HCEC 1CT (cell line): ENCODE results near the gene GIMAP2.
"Not testable (repeated sequence)": the region's sequence is repeated elsewhere in the genome, so short reads cannot be mapped to it uniquely, and the experiment has no call there.

Source experiments
- DNase-seq: peaks from one replicate; pipeline ENCODE4 v3.0.0-alpha.2; 2017

Gene GIMAP2

GRCh38 chr7:150685219-150686029 lies at the start of gene GIMAP2:
TSS of gene GIMAP2 (plus strand) at chr7:150685706. CDS start at chr7:150687060, 1,354 bp downstream.
- peak; percentile 23 for DNase-seq

DNA sequence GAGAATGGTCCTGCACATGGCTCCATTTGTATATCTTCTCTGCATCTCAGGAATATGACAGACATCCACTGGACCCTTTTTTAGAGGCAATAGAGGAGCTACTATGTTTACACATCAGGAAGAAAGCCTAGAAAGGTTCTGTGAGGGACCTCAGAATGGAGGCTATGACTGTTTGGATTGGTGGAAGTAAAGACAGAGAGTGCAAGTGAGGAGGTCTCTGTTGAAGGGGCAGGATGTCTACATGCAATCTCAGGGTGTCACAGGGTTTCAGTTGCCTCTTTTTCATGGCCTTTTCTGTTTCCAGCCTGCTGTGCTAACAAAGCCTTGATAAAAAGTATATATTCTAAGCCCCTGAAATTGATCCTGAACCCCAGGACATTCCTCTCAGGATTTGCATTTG lies 43.7 kb upstream of the GIMAP2 start:
- no peak for DNase-seq

GRCh38 chr7:150642926-150643325 lies 42.6 kb upstream of the GIMAP2 start:
- no peak for DNase-seq

DNA sequence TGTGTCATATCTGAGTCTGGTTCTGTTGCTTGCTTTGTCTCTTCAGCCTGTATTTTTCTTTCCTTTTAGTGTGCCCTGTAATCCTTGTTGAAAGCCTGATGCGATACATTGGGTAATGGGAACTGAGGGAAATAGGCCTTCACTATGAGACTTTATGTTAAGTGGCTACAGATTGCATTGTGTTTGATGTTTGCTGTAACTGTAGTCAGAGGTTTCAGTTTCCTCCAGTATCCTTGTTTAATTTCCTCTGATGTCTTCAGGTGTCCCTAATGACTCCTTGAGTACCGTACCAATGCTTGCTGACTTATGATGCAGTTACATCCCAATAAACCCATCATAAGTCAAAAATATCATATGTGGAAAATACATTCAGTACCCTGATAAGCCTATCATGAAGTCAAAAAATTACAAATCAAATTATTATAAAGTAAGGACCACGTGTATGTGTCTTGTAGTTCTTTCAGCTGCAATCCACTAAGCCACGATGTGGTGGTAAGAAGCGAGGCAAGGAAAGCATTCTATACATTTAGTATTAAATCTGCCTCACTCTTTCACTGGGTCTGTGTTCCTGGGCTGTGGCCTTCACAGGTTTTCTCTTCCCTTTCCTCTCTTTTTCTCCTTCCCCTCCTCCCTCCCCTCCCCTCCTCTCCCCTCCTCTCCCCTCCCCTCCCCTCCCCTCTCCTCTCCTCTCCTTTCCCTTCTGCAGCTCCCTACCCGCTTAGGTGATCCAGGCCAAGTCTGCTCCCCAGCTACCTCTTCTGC lies 40.1 kb upstream of the GIMAP2 start:
- no peak for DNase-seq

- no peak for DNase-seq
Observed at GRCh38 chr7:150648353-150649079, 37.0 kb upstream of the GIMAP2 start.

DNA sequence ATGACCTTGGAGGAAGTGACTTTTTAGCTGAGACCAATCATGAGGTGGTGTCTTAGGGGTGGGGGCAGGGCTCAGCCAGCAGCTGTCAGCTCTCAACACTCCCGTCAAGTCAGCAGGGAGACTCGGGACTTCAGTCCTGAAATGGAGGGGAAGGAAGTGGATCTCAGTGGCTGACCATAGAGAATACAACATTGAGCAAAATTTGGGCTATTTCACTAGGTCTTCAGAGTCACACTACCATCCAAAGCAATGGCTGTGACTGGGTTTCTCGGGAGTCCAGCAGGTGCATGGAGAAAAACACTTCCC lies 36.5 kb upstream of the GIMAP2 start:
- no peak for DNase-seq

- DNase-seq: no peak
Observed at GRCh38 chr7:150654692-150655091, 30.8 kb upstream of the GIMAP2 start.

GRCh38 chr7:150656047-150656446 lies 29.5 kb upstream of the GIMAP2 start:
- no peak for DNase-seq

GRCh38 chr7:150657526-150657925 lies 28.0 kb upstream of the GIMAP2 start:
- no peak for DNase-seq

DNA sequence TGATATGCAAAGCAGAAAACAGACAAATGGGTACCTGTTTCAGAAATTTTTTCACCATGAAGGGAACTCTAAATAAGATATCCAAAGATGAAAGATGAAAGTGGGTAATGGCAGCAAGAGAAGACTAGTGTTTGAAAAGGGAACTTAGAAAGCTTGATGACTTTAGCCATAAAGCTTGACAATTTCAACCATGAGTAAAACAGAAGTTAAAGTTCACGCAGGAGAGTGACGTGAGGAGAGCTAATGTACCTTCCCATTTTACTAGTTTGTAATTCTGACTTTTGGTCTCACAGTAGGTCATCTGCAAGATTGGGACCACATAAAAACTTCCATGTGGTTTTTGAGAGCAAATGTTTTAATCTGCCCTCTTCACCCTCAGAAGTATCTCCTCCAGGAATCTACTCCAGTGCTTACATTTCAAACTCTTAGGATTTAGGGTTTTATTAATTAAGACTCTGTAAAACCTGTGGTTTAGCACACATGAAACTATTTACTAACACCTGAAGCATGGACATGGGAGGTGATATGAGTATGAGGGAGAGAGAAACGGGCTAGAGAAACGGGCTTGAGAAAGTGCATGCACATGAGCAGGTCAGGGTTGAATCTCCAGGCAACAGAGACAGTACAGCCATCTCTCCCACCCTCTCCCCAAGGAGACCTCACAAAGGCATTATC lies 24.4 kb upstream of the GIMAP2 start:
- DNase-seq: no peak

GRCh38 chr7:150662821-150663220 lies 22.7 kb upstream of the GIMAP2 start:
- DNase-seq: not testable (repeated sequence)

DNA sequence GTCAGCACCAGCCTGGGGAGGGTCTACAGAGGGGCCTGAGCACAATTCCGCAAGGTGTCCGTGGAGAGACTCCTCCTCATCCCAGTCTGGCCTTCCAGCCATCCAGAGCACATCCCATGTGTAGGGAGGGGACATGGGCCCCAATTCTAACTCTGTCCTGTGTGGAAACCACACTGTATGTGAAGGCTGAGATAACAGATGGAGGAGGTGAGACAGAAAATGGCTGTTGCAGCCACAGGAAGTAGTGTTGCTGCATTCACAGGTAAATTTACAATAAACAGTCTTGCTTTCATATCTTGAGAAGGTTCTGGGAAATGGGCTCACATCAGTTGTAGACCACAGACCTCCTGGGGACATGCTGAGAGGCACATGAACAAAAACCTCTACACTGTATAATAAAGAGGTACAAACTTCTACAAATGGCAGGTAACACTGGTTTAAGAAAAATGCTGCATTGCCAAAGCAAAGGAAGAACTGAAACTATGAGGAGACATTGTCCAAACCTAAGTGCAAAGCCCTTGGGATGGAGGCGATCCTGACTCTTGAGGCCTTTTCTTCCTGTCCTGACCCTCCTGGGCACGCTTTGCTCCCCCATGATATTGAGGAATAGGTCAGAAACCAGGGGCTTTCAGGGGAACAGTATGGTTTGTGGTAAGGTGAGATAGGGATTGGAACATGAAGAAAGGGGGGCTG lies 21.6 kb upstream of the GIMAP2 start:
- DNase-seq: no peak

DNA sequence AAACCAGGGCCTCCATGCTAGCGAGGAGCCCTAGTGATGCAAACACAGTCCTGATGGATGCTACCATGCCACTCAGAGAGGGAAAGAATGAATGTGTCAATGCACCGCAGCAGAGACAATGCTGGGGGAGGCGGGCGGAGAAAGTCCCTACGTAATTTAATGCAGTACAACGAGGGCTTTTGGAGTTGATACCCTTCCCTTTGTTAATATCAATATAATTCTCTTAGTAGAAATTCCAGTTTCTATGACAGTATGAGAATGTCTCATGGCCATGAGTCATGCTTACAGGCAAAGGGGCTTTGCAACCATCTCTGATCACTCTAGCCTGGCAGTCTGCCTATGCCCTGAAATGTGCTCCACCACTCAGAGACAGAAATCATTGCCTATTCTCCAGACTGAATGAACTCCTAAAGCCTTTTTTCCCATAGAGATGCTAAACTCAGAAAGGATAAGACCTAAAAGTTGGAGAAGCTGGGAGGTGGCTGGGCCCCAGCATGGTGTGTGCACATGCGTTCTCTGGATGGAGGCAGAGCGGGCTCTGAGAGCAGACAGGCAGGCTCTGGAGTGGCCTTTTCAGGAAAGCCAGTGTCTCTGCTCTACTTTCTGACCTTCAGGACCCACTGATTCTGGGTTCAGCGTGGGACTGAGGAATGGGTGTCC lies 20.3 kb upstream of the GIMAP2 start:
- DNase-seq: no peak

DNA sequence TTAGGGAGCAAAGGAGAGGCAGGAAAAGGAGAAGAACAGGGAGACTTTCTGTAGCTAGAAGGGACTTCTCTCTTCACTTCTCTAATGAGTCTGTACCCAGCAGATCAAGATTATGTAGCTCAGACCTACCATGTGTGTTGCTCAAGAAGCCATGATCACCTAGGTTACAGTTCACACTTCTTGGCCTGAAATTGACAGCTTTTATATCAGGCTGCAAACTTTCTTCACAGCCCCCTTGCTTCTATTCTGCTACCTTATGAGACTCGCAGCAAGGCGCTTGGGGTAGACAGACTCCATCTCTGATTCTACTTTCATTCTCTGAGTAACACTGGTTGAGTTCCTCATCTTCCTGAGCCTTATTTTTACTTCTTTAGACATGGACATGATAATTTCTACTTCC lies 19.6 kb upstream of the GIMAP2 start:
- no peak for DNase-seq

GRCh38 chr7:150666412-150666811 lies 19.1 kb upstream of the GIMAP2 start:
- DNase-seq: no peak

DNA sequence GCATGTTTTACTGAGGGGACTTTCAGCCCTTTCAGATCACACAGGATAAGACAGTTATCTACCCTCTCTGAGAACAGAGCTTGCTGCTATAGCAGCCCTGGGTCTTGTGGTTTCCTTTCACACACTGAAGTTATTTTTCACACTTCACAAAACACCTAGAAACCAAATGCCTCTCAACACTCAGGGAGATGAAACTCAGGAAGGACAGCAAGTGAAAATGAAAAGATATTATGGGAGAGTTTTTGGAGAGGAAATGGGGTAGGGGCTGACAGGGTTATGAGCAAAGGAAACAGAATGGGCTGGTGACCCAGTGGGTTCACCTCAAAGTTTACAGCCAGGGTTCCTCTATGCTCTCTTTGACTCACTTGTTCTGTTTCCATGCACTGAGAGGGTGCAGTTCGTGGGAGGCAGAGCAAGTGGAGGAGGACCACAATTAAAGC lies 17.0 kb upstream of the GIMAP2 start:
- DNase-seq: no peak

- no peak for DNase-seq
Observed at GRCh38 chr7:150668977-150669376, 16.5 kb upstream of the GIMAP2 start.

GRCh38 chr7:150671798-150672585 lies 13.5 kb upstream of the GIMAP2 start:
- DNase-seq: not testable (repeated sequence)

GRCh38 chr7:150675714-150676113 lies 9.8 kb upstream of the GIMAP2 start:
- no peak for DNase-seq

DNA sequence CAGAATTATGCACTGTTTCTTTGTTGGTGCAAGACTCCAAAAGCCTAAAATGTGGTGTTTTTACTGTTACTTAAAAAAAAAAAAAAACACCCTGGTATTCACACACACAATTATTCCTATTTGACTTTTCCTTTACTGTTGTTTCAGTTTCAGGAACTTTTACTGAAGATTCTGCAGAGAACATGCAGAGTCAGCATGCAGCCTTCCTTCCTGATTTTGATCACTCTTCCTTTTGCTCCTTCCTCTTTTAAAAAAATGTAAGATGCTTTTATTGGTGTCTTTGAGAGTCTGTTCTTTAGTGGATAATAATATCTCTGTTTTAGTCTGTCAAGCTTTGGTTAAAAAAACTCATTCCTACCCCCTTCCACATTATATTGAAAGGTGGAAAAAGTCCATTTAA lies 9.2 kb upstream of the GIMAP2 start:
- not testable (repeated sequence) for DNase-seq

- not testable (repeated sequence) for DNase-seq
Observed at GRCh38 chr7:150676854-150677253, 8.7 kb upstream of the GIMAP2 start.
